CD14-positive monocyte (primary cell): ENCODE measurements around the gene CYTH1. TPM values are rescaled to one million over a fixed set of nuclear protein-coding genes. Genes with fewer than 3 reads are reported as not detected.

ENCODE experiments used
- DNase-seq, 3 donors: peaks; one replicate each; pipeline ENCODE4 v3.0.0-alpha.2; 2011 to 2022
- H2AFZ ChIP-seq: 2 replicates; pipeline ENCODE4 v1.6.0; 2012; ENCODE audit warnings: mild to moderate bottlenecking, low read depth, low read length, inconsistent platforms; ENCODE audit not compliant: insufficient read depth, poor library complexity, severe bottlenecking
- H3K27ac ChIP-seq, 2 donors: 1 replicate in 1 of 2; 2 replicates in 1 of 2; pipeline ENCODE4 v1.5.1; 2012 to 2013; ENCODE audit warnings: low read length in 2 of 2, control low read depth in 1 of 2, inconsistent platforms in 1 of 2, low read depth in 1 of 2, mild to moderate bottlenecking in 1 of 2
- H3K27me3 ChIP-seq, 2 donors: one replicate each; pipeline versions ENCODE4 v1.6.0 to v1.6.1; 2011 to 2013; ENCODE audit warnings: low read length in 2 of 2; ENCODE audit not compliant: control insufficient read depth in 2 of 2, insufficient read depth in 2 of 2
- H3K36me3 ChIP-seq, 2 donors: replicated peaks in 1 of 2; 1 replicate in 1 of 2; 2 replicates in 1 of 2; pipeline versions ENCODE4 v1.5.1 to v1.6.1; 2012 to 2013; ENCODE audit warnings: low read length in 2 of 2, control low read depth in 1 of 2, inconsistent platforms in 1 of 2, mild to moderate bottlenecking in 1 of 2; ENCODE audit not compliant: insufficient read depth in 2 of 2, control insufficient read depth in 1 of 2
- H3K4me1 ChIP-seq, 2 donors: 1 replicate in 1 of 2; 2 replicates in 1 of 2; pipeline versions ENCODE4 v1.5.1 to v1.6.1; 2012 to 2013; ENCODE audit warnings: low read length in 2 of 2, control low read depth in 1 of 2, inconsistent platforms in 1 of 2, mild to moderate bottlenecking in 1 of 2, moderate library complexity in 1 of 2; ENCODE audit not compliant: insufficient read depth in 2 of 2, control insufficient read depth in 1 of 2
- H3K4me2 ChIP-seq: replicated peaks from 2 replicates; pipeline ENCODE3; 2012; ENCODE audit warnings: low read length, moderate library complexity, mild to moderate bottlenecking; ENCODE audit not compliant: poor library complexity, severe bottlenecking; ENCODE audit errors: extremely low read depth
- H3K4me3 ChIP-seq, 3 experiments: fragments of 200-600 bp in 1 of 3; sonication (generic) in 1 of 3; replicated peaks in 1 of 3; 1 replicate in 2 of 3; 2 replicates in 1 of 3; pipeline ENCODE4 v1.5.1; 2011 to 2013; ENCODE audit warnings: low read length in 3 of 3, mild to moderate bottlenecking in 3 of 3, control low read depth in 2 of 3, low read depth in 2 of 3, inconsistent platforms in 1 of 3, moderate library complexity in 1 of 3
- H3K79me2 ChIP-seq: 2 replicates; pipeline ENCODE4 v1.6.0; 2012; ENCODE audit warnings: mild to moderate bottlenecking, control low read depth, inconsistent platforms, low read length, moderate library complexity; ENCODE audit not compliant: insufficient read depth
- H3K9ac ChIP-seq: 2 replicates; pipeline ENCODE4 v1.6.0; 2017; ENCODE audit warnings: low read length, mild to moderate bottlenecking; ENCODE audit not compliant: insufficient read depth, poor library complexity, severe bottlenecking
- H3K9me3 ChIP-seq, 2 donors: replicated peaks in 1 of 2; 1 replicate in 1 of 2; 2 replicates in 1 of 2; pipeline versions ENCODE4 v1.5.1 to v1.6.1; 2012 to 2013; ENCODE audit warnings: low read length in 2 of 2, control low read depth in 1 of 2; ENCODE audit not compliant: control insufficient read depth in 1 of 2, insufficient read depth in 1 of 2
- H4K20me1 ChIP-seq: 2 replicates; pipeline ENCODE4 v1.6.0; 2012; ENCODE audit warnings: mild to moderate bottlenecking, low read length, control low read depth, moderate library complexity; ENCODE audit not compliant: insufficient read depth
- H3K27ac Mint-ChIP-seq, 7 donors: one replicate each; pipeline ENCODE4 v1.8.0; 2020; ENCODE audit warnings: mild to moderate bottlenecking in 7 of 7, mixed read lengths in 7 of 7, moderate library complexity in 6 of 7, inconsistent platforms in 2 of 7
- H3K27me3 Mint-ChIP-seq, 3 donors: one replicate each; pipeline ENCODE4 v1.8.0; 2021 to 2022; ENCODE audit warnings: low read depth in 3 of 3, mild to moderate bottlenecking in 3 of 3, mixed read lengths in 3 of 3, moderate library complexity in 3 of 3, inconsistent platforms in 1 of 3
- H3K36me3 Mint-ChIP-seq, 2 donors: one replicate each; pipeline ENCODE4 v1.8.0; 2020; ENCODE audit warnings: mixed read lengths in 2 of 2, inconsistent platforms in 1 of 2, mild to moderate bottlenecking in 1 of 2
- H3K4me1 Mint-ChIP-seq: one replicate; pipeline ENCODE4 v1.8.0; 2020; ENCODE audit warnings: mild to moderate bottlenecking, mixed read lengths
- H3K4me3 Mint-ChIP-seq, 2 donors: one replicate each; pipeline ENCODE4 v1.8.0; 2020; ENCODE audit warnings: mild to moderate bottlenecking in 2 of 2, mixed read lengths in 2 of 2, moderate library complexity in 1 of 2
- H3K9me3 Mint-ChIP-seq, 7 donors: one replicate each; pipeline ENCODE4 v1.8.0; 2020 to 2022; ENCODE audit warnings: mixed read lengths in 7 of 7, mild to moderate bottlenecking in 6 of 7, moderate library complexity in 6 of 7, inconsistent platforms in 2 of 7
- CTCF ChIP-seq: fragments of 200-600 bp; IDR thresholded peaks from one replicate; pipeline ENCODE4 v1.8.0; 2022; ENCODE audit warnings: antibody characterized with exemption, mild to moderate bottlenecking
- WGBS: methylation state at CpG from one replicate; pipeline ENCODE4 v1.1.5; 2013; ENCODE audit warnings: missing lambda C conversion rate; ENCODE audit not compliant: insufficient coverage; 5-methylcytosine and 5-hydroxymethylcytosine counted together
- intact Hi-C, 2 donors: fragments of 100-400 bp; cut with micrococcal nuclease; formaldehyde crosslinking; loops; one replicate each; pipeline versions ENCODE4 v1.15.0 to v1.15.1; 2023
- polyA plus RNA-seq, 3 donors: library from polyadenylated mRNA; depleted of rRNA in 1 of 3; unstranded in 2 of 3; stranded (reverse) in 1 of 3; fragments of 300-500 nt in 2 of 3; fragments of >200 nt in 1 of 3; fragmentation: Illumina TruSeq in 2 of 3; gene quantifications; 1 replicate in 2 of 3; 2 replicates in 1 of 3; pipeline ENCODE4 v1.2.3, GENCODE V29; 2012 to 2021

The CYTH1 gene
- polyA plus RNA-seq, 3 donors: 68.6 to 211 (median 80.9) TPM

- Histone ChIP-seq H3K9me3 (no peaks in the 10 kb centered on the region), H3K4me3 (no peak overlapping the region), H3K27me3 (no peaks in the 10 kb centered on the region), H2AFZ (no peak overlapping the region), H3K4me1 (no peaks in the 10 kb centered on the region), H3K4me2 (no peak overlapping the region), H3K9ac (no peak overlapping the region), H4K20me1 (peaks cover 67% of the 10 kb centered on the region), H3K36me3 (peaks cover 90 to 100% of the 10 kb centered on the region in 2 donors), H3K79me2 (no peaks in the 10 kb centered on the region), H3K27ac (peak overlapping the region in 1 of 2 donors; percentile 42)
- Mint-ChIP-seq H3K27ac (peak overlapping the region in 5 of 7 donors; percentile 32 to 81 (median 77)), H3K4me1 (no peaks in the 10 kb centered on the region), H3K27me3 (peaks cover 0 to 1% (median 1%) of the 10 kb centered on the region in 3 donors), H3K4me3 (no peak overlapping the region), H3K9me3 (peaks cover 0 to 2% (median 0%) of the 10 kb centered on the region in 7 donors), H3K36me3 (peaks cover 96 to 98% of the 10 kb centered on the region in 2 donors)
- no peak for TF ChIP-seq CTCF
- intact Hi-C loops: loop anchor here in 1 of 2 donors (10.0 kb wide), 1 partner anchor 55 kb away; no protein-coding TSS in a partner anchor
- DNase-seq: no peak
- 100% methylated on average over 12 of the region's 24 CpGs for WGBS
Measured at GRCh38 chr17:78679495-78680395, 102.3 kb downstream of the CYTH1 start.

GRCh38 chr17:78678711-78679110 is 103.4 kb downstream of the CYTH1 start:
- Histone ChIP-seq H3K4me2 (no peak overlapping the region), H2AFZ (no peak overlapping the region), H4K20me1 (peaks cover 71% of the 10 kb centered on the region), H3K9me3 (no peaks in the 10 kb centered on the region), H3K9ac (no peak overlapping the region), H3K27ac (peak overlapping the region in 1 of 2 donors; percentile 42), H3K36me3 (peaks cover 92 to 100% of the 10 kb centered on the region in 2 donors), H3K4me3 (no peak overlapping the region), H3K79me2 (no peaks in the 10 kb centered on the region), H3K27me3 (no peaks in the 10 kb centered on the region), H3K4me1 (no peaks in the 10 kb centered on the region)
- Mint-ChIP-seq H3K4me3 (no peak overlapping the region), H3K36me3 (peaks cover 96 to 98% of the 10 kb centered on the region in 2 donors), H3K27me3 (peaks cover 0 to 1% (median 1%) of the 10 kb centered on the region in 3 donors), H3K4me1 (no peaks in the 10 kb centered on the region), H3K27ac (peak overlapping the region in 4 of 7 donors; percentile 32 to 81 (median 64)), H3K9me3 (peaks cover 0 to 2% (median 0%) of the 10 kb centered on the region in 7 donors)
- no peak for DNase-seq
- 100% methylated on average over 2 of the region's 6 CpGs for WGBS
- TF ChIP-seq CTCF: no peak
- intact Hi-C loops: no loop called here
